Measurements from ENCODE around the gene ZFAND3. TPM values are rescaled to one million over a fixed set of nuclear protein-coding genes. Genes with fewer than 3 reads are reported as not detected.

The ZFAND3 gene
- total RNA-seq, 1 experiment from 2014 or later = 107 TPM

GRCh38 chr6:38016824-38017223 is 197.3 kb downstream of the ZFAND3 start:
- TF ChIP-seq CTCF (IDR thresholded peaks at IDR 0.05; ENCODE audit: insufficient read depth in 1 of 2, low read depth in 1 of 2, low read length in 1 of 2, severe bottlenecking in 1 of 2, unreplicated experiment in 1 of 2) = no peak
- Mint-ChIP-seq H3K27me3 (ENCODE audit: insufficient read depth, unreplicated experiment) (no peaks in the 10 kb centered on the region), H3K36me3 (ENCODE audit: insufficient read depth, unreplicated experiment) (peaks cover 7% of the 10 kb centered on the region), H3K4me1 (ENCODE audit: low read depth, unreplicated experiment) (no peaks in the 10 kb centered on the region), H3K27ac (ENCODE audit: unreplicated experiment) (no peak overlapping the region), H3K9me3 (ENCODE audit: unreplicated experiment) (no peaks in the 10 kb centered on the region), H3K4me3 (ENCODE audit: unreplicated experiment) (no peak overlapping the region)
- intact Hi-C loops (cut with micrococcal nuclease; ENCODE audit: unreplicated experiment) = loop anchor here (10.0 kb wide), 2 partner anchors 152 to 312 kb away; no protein-coding TSS in a partner anchor
- H3K27me3 ChIP-seq (replicated peaks; ENCODE audit: control insufficient read depth, insufficient read depth, low read length) = no peaks in the 10 kb centered on the region
- BruUV-seq (replicated peaks) = no TSS peak
- no peaks in the 10 kb centered on the region for H3K9me3 ChIP-seq
- POLR2A ChIA-PET = no interaction called here
- H3K4me3 ChIP-seq (ENCODE audit: low read depth, low read length) = no peak overlapping the region
- DNase-seq = no peak
- H3K4me1 ChIP-seq = no peaks in the 10 kb centered on the region; the same call in 1 of the 2 replicates
- H3K36me3 ChIP-seq (ENCODE audit: control insufficient read depth, insufficient read depth, low read length) = no peaks in the 10 kb centered on the region; the same call in 1 of the 2 replicates
- CTCF ChIA-PET = no interaction called here

- Mint-ChIP-seq H3K4me1 (ENCODE audit: low read depth, unreplicated experiment) (no peaks in the 10 kb centered on the region), H3K27ac (ENCODE audit: unreplicated experiment) (no peak overlapping the region), H3K9me3 (ENCODE audit: unreplicated experiment) (no peaks in the 10 kb centered on the region), H3K36me3 (ENCODE audit: insufficient read depth, unreplicated experiment) (peaks cover 7% of the 10 kb centered on the region), H3K27me3 (ENCODE audit: insufficient read depth, unreplicated experiment) (no peaks in the 10 kb centered on the region), H3K4me3 (ENCODE audit: unreplicated experiment) (no peak overlapping the region)
- ChIA-PET CTCF (no interaction called here), POLR2A (no interaction called here)
- H3K36me3 ChIP-seq (ENCODE audit: control insufficient read depth, insufficient read depth, low read length) = no peaks in the 10 kb centered on the region; the same call in 1 of the 2 replicates
- intact Hi-C loops (cut with micrococcal nuclease; ENCODE audit: unreplicated experiment) = loop anchor here (10.0 kb wide), 2 partner anchors 154 to 314 kb away; no protein-coding TSS in a partner anchor
- no peak overlapping the region for H3K4me3 ChIP-seq (ENCODE audit: low read depth, low read length)
- no peak for TF ChIP-seq CTCF (IDR thresholded peaks at IDR 0.05; ENCODE audit: insufficient read depth in 1 of 2, low read depth in 1 of 2, low read length in 1 of 2, severe bottlenecking in 1 of 2, unreplicated experiment in 1 of 2)
- H3K27me3 ChIP-seq (replicated peaks; ENCODE audit: control insufficient read depth, insufficient read depth, low read length) = no peaks in the 10 kb centered on the region
- no peaks in the 10 kb centered on the region for H3K9me3 ChIP-seq
- H3K4me1 ChIP-seq = no peaks in the 10 kb centered on the region; the same call in 1 of the 2 replicates
- no TSS peak for BruUV-seq (replicated peaks)
- DNase-seq = peak in 1 of 2 experiments; percentile 5
Observed at GRCh38 chr6:38018755-38019165, 199.2 kb downstream of the ZFAND3 start.

GRCh38 chr6:38020593-38020992 is 201.1 kb downstream of the ZFAND3 start:
- Histone ChIP-seq H3K9me3 (no peaks in the 10 kb centered on the region), H3K4me3 (ENCODE audit: low read depth, low read length) (no peak overlapping the region), H3K4me1 (no peaks in the 10 kb centered on the region; the same call in 1 of the 2 replicates), H3K36me3 (ENCODE audit: control insufficient read depth, insufficient read depth, low read length) (no peaks in the 10 kb centered on the region; the same call in 1 of the 2 replicates), H3K27me3 (replicated peaks; ENCODE audit: control insufficient read depth, insufficient read depth, low read length) (no peaks in the 10 kb centered on the region)
- no peak for DNase-seq
- Mint-ChIP-seq H3K27me3 (ENCODE audit: insufficient read depth, unreplicated experiment) (no peaks in the 10 kb centered on the region), H3K4me1 (ENCODE audit: low read depth, unreplicated experiment) (no peaks in the 10 kb centered on the region), H3K27ac (ENCODE audit: unreplicated experiment) (no peak overlapping the region), H3K36me3 (ENCODE audit: insufficient read depth, unreplicated experiment) (peaks cover 7% of the 10 kb centered on the region), H3K4me3 (ENCODE audit: unreplicated experiment) (no peak overlapping the region), H3K9me3 (ENCODE audit: unreplicated experiment) (no peaks in the 10 kb centered on the region)
- ChIA-PET CTCF (no interaction called here), POLR2A (interaction anchor here (0.5 kb wide), 1 partner anchor 182 kb away, joined by 4 read pairs; no protein-coding TSS in a partner anchor)
- intact Hi-C loops (cut with micrococcal nuclease; ENCODE audit: unreplicated experiment) = no loop called here
- no peak for TF ChIP-seq CTCF (IDR thresholded peaks at IDR 0.05; ENCODE audit: insufficient read depth in 1 of 2, low read depth in 1 of 2, low read length in 1 of 2, severe bottlenecking in 1 of 2, unreplicated experiment in 1 of 2)
- BruUV-seq (replicated peaks) = no TSS peak

Measured in Caco-2 (cell line).